LNCaP clone FGC (cell line): ENCODE measurements around the gene FOXP2.

Source experiments
- DNase-seq: peaks from one replicate; pipeline ENCODE4 v3.0.0-alpha.2; 2011; ENCODE audit warnings: low read depth
- H3K4me3 ChIP-seq: 2 replicates; pipeline ENCODE4 v1.5.1; 2011; ENCODE audit warnings: mild to moderate bottlenecking, low read depth, low read length, control low read depth
- CTCF ChIP-seq: IDR thresholded peaks from 2 replicates; pipeline ENCODE4 v1.5.1; 2012; ENCODE audit warnings: mild to moderate bottlenecking; ENCODE audit not compliant: control insufficient read depth, insufficient read depth; ENCODE audit errors: extremely low read depth

The FOXP2 gene

GRCh38 chr7:114623146-114623545, 208.5 kb downstream of the FOXP2 start:
- DNase-seq: no peak
- no peak overlapping the region for H3K4me3 ChIP-seq
- no peak for TF ChIP-seq CTCF

GRCh38 chr7:114627231-114627630, 212.6 kb downstream of the FOXP2 start:
- H3K4me3 ChIP-seq: no peak overlapping the region
- no peak for DNase-seq
- no peak for TF ChIP-seq CTCF

- DNase-seq: no peak
- TF ChIP-seq CTCF: no peak
- no peak overlapping the region for H3K4me3 ChIP-seq
These were observed 213.7 kb downstream of the FOXP2 start for GRCh38 chr7:114628362-114628761.

- TF ChIP-seq CTCF: no peak
These were observed 215.1 kb downstream of the FOXP2 start for GRCh38 chr7:114629762-114630161.

GRCh38 chr7:114630201-114630990, 215.8 kb downstream of the FOXP2 start:
- no peak for DNase-seq
- no peak overlapping the region for H3K4me3 ChIP-seq
- TF ChIP-seq CTCF: no peak

More at GRCh38 chr7:114629762-114630161, 215.1 kb downstream of the FOXP2 start:
- DNase-seq: no peak
- H3K4me3 ChIP-seq: no peak overlapping the region

- no peak for TF ChIP-seq CTCF
- no peak overlapping the region for H3K4me3 ChIP-seq
- DNase-seq: no peak
These were observed 216.7 kb downstream of the FOXP2 start for GRCh38 chr7:114631249-114631822.

GRCh38 chr7:114639451-114639850, 224.8 kb downstream of the FOXP2 start:
- DNase-seq: no peak
- no peak for TF ChIP-seq CTCF
- H3K4me3 ChIP-seq: no peak overlapping the region
